DMS 273 (cell line): ENCODE measurements around the gene ROBO1.

Source experiments
- DNase-seq: peaks from one replicate; lab custom pipeline; 2025; ENCODE audit not compliant: unreplicated experiment; lab: John Stamatoyannopoulos, UW

The ROBO1 gene

DNA sequence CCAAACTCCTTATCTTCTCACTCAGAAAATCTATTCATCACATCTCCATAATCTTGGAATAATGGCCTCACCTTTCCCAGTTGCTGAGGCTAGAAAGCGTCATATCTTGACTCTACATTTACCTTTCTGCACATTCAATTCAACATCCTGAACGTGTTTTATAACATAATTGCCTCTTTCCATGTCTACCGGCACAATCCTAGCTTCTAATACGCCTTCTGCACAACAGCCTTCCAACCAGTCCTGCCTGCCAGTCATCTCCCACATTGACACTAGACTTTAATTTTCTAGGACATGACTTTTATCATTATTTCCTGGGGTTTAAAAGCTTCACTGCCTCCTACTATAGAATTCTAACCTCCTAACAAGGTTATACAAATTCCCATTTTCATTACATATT is 906.6 kb downstream of the ROBO1 start:
- no peak for DNase-seq

DNA sequence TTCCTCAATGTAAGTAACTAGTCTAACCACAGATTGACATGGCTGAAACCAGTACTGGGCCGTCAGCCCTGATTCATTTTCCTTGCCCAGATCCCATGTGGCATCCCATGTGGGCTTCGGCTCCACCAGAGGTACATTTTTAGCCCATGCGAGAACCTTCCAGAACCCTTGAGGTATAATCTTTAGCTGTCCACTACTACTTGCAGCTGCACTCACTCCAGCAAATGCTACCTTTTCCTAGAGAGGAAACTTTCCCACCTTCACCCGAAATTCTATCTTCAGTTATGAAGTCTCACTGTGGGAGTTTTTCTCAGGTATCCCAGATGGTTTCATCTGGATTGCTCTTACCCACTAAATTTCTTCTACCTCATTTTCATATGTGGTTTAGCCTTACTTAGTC is 907.2 kb downstream of the ROBO1 start:
- no peak for DNase-seq

DNA sequence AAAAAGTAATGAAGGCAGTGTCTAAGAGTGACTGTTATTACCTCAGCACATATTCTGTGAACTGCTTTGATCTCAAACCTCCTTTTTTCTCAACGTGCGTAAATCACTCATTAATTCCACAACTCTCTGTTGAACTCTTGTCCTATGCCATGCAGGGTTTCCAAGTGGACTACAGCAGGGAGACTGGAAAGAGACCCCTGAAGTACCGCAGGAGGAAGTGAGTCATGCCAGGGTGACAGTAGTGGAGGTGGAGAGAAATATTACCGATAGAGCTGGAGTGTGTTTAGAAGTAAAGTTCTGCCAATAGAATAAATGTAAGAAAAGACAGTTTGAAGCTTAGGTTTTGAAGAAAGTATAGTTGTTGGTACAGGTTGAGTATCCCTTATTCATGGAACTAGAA is 908.9 kb downstream of the ROBO1 start:
- DNase-seq, result no peak

DNA sequence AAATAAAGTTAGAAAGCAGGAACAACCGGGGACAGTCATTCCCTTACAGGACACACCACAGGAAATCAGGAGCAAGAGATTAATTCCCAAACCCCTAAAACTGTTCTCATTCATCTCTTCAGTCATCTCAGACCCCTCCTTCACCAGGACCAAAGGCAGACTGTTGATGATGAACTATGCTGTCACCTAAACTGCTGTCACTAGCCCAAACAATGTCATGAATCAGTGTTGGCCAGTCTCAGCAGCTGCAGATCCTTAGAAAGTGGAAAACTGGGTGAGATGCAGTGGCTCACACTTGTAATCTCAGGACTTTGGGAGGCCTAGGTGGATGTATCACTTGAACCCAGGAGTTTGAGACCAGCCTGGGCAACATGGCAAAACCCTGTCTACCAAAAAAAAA is 909.6 kb downstream of the ROBO1 start:
- no peak for DNase-seq

DNA sequence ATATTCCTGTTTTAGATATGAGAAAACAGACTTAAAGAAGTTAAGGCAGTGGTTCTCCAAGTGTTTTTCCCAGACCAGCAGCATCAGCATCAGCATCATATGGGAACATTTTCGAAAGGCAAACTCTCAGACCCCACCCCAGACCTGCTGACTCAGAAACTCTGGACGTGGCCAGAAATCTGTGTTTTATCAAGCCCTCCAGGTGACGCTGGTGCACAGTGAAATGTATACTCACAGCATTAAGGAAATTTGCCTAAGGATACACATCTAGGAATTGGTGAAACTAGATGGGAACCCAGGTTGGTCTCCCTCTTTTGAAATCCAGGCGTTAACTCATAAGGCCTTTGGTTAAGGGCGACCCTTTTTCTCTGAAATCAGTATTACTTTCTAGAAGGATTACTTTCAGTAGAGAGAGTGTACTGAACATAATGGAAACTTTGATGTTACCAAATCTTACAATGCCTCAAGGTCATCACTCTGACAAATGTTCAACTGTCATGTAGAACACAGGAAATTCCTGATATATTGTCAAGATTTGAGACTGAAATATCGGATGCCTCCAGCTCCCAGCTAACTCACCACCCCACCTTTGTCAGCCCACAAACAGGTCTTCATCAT is 910.2 kb downstream of the ROBO1 start:
- DNase-seq, result peak; percentile 66

DNA sequence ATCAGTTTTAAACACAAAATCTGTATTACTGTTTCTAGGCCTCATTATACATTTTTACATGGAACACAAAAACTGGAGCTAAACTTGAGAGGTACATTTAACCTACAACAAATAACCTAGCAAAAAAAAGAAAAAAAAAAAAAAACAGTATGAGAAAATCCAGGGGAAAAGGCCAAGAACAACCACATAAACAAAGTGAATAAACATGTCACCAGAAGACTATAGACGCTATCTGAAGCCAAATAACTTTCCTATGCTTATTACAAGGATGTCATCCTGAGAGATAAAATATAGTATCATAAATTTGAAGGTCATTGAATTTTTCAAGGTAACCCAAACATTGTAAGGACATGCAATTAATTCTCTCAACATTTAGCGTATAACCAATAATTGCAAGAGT is 911.6 kb downstream of the ROBO1 start:
- no peak for DNase-seq

DNA sequence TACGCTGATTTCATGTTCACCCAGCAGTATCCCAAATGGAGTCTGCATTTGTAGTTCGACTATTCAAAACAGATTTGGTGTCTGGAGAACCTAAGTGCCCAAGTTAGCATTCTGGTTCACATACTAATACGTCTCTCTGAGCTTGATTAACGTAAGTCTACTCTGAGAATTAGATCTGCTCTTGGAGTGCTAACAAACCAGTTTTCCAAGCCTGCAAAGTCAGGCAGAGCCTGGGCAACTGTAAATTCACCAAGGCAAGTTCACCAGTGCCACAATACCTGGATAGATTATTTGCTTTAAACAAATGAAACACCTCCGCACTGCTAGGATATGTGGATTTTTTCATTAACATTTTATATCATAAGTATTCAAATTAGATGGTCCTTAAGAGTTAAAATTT is 912.6 kb downstream of the ROBO1 start:
- no peak for DNase-seq

DNA sequence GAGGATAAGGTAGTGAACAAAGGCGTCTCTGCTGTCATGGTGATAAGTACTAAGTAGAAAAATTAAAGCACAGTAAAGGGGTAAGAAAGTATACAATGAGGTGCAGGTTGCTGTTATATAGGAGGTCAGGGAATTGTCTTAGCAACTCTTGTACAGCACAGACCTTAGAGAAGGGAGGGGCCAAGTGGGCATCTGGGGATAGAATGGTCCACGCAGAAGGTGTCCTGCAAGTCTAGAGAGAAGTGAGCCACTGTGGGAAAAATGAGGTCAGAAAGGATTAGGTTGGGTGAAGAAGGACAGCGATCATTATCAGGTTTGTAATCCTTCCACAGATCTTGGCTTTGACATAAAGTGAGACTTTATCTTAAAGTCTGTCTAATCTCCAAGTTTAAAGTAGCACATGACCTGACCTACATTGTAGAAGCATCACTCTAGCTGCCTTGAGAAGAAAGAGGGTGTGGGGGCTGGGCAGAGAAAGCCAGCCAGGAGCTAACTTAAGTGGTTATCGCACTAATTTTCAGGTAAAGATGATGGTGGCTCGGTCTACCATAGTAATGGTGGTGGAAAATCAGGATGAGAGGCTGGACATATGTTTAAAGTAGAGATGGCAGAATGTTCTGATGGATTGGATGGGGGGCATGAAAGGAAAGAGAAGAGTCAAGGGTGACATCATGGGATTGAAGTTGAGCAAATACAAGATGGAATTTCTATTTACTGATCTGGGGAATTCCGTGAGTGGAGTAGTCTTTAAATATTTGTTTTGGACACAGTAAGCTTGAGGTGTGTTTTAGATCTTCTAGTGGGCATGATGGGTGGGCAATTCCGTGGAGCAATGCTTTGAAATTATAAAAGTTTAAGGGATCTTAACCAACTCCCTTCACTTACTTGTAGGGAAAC is 919.2 kb downstream of the ROBO1 start:
- DNase-seq, result no peak

DNA sequence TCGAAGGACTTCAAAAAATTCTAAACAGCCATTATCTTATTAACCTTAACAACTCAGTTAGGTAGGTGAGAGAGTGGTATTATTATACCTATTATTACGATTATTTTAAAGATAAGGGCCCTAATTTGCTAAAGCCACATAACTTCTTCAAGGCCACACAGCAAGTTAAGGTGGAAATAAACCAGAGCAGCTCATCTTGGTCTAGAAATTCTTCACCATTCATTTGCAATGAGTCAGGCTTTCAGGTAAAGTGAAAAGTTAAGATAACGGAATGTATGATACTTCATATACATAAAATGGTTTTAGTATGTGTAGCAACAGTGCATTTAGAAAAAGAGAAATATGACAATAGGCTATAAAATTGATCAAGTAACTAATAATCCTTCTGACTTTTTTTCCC is 920.2 kb downstream of the ROBO1 start:
- no peak for DNase-seq

DNA sequence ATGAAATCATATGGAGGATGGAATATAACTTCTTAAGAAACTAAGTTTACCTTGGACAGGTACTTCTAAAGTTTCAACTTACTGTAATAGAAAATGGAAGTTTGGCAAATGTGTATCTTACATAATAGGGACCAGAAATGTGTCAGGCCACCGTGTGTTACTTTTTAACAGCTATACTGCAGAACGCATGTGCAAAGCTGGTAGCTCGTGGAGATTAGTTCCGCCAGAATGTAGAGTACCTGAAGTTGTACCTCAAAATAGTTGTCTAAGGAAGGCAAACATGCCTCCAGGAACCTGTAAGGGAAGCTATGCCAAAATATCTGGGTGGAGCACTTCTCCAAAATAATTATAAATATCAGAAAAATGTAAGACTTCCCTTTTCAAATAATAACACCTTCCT is 920.6 kb downstream of the ROBO1 start:
- no peak for DNase-seq

DNA sequence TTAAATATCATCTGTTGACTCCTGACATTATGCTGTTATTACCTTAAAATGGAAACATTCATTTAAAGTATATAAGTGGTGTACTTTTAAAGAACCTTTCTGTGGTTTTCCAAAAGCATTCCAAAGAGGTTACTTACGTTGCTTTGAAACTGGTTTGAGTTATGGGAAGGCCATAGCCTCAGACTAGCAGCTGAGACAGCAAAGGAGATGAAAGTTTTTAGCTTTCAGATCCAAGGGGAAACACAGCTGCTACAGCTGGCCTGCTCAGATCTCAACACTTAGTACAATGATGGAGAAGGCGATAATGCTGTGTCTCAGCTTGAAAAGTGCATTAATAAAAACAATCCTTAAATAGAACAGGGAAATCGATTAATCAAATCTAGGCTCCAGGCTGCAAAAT is 921.1 kb downstream of the ROBO1 start:
- peak; percentile 34 for DNase-seq

DNA sequence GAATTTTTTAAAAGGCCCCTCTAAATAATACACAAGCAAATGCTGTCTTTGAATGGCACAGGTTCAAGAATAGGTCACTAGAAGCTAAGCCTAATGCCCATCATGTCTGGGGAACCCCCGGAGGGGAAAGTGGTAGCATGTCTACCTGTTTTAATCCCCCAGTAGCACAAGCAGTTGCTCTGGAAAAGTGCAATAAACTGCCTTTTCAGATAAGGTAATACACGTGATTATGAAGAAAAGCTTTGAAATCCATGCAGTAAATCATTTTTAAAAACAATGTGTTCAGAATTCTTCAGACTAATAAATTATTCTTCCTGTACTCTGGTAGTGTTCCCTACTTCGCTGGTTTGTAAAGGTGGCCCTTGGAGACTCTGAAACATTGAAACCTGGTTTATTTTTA is 922.2 kb downstream of the ROBO1 start:
- no peak for DNase-seq

DNA sequence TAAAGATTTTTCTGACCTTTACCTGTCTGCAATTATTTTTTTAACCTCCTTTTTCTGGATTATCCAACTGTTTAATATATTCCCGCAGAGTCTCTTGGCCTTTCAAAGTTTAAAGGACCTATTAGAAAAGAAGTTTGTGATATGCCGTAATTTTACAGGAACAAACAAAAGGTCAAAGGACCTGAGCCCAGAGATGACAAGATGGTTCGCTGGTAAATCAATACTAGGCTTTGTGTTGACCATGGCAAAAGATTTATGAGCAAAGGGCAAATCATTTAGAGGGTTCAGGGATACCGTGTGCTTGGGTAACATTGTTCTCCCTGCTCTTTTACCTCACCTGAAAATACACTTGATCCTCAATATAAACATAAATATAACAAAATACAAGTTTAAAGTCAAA is 923.5 kb downstream of the ROBO1 start:
- DNase-seq, result no peak

DNA sequence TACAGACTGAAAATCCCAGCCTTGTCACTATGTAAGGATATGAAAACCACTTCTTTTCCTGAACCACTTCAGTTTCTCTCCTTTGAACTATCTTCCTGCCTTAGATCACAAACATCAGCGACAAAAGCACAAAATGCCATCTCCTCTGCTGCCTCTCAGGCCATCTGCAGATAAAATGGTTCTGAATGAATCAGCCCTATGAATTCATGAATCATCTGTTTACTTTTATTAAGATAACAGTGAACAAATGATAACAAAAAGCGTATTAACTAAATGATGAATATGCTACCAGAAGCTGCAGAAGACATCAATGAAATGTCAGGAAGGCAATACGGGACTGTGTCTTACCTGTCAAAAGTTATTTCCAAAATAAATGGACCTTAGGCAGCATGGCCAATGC is 928.1 kb downstream of the ROBO1 start:
- no peak for DNase-seq

DNA sequence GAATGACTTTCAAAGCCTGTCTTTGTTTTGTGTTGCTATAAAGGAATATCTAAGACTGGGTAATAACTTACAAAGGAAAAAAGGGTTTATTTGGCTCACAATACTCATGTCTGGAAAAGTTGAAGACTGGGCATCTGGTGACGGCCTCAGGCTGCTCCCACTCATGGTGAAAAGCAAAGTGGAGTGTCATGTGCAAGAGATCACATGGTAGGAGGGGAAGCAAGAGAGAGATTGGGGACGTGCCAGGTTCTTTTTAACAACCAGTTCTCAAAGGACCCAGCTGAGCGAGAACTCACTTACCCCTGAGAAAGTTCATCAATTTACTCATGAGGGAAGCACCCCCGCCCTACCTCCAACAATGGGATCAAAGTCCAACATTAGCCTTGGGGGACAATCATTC is 929.4 kb downstream of the ROBO1 start:
- no peak for DNase-seq

DNA sequence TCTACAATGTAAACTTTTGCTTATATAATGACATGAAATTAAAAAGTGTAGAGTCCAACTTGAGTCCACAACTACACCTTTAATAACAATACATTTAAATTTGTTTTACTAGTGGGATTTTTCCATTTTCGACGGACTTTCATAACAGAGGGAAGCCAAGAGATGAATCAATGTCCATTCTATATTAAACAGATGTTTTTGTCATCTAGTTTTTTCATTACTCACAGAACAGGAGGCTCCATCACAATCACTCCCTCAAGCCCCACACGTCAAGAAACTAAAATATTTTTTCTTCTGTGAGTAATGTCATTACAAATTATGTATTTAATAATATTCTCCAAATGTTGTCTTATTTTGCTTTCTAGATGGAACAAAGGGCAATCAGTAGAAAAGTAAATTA is 932.9 kb downstream of the ROBO1 start:
- DNase-seq, result no peak

DNA sequence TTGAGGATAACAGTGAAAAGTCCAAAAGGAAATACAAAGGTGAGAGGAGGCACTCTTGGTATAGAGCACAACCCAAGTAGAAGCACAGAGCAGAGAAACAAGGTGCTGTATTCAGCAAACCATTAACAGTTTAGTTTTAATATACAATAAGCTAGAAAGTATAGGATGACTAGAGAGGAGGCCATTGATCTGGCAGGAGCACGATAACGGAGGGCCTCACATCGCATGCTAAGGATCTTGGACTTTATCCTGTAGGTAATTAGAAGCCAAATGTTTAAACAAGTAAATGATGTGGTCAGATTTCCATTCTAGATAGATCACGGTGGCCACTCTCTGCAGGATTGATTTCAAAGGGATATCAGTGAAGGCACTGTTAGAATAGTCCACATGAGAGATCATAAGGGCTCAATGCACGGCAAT is 935.0 kb downstream of the ROBO1 start:
- DNase-seq, result no peak

DNA sequence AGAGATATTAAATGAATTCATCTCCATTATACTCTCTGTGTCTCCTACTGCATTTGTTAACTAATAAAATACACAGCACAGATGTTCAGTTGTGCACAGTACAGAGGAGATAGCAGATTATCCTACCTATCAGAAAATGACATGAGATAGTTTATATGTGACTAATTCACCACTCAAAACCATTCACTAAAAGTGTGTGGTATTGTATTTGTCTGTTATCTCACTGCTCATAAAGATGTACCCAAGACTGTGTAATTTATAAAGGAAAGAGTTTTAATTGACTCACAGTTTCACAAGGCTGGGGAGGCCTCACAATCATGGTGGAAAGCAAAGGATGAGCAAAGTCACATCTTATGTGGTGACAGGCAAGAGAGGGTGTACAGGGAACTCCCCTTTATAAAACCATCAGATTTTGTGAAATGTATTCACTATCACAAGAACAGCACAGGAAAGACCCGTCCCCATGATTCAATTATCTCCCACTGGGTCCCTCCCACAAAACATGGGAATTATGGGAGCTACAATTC is 936.3 kb downstream of the ROBO1 start:
- DNase-seq, result no peak

DNA sequence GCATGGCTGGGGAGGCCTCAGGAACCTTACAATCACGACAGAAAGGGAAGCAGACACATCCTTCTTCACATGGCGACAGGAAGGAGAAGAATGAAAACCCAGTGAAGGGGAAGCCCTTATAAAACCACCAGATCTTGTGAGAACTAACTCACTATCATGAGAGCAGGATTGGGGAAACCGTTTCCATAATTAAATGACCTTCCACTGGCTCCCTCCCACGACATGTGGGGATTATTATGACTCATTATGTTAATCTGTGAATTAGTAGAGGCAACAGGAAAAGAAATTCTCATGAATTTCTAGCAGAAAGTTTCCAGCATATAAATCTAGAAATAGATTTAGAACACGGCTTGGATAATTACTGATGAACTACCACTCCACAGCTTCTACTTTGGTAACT is 937.3 kb downstream of the ROBO1 start:
- DNase-seq, result no peak

DNA sequence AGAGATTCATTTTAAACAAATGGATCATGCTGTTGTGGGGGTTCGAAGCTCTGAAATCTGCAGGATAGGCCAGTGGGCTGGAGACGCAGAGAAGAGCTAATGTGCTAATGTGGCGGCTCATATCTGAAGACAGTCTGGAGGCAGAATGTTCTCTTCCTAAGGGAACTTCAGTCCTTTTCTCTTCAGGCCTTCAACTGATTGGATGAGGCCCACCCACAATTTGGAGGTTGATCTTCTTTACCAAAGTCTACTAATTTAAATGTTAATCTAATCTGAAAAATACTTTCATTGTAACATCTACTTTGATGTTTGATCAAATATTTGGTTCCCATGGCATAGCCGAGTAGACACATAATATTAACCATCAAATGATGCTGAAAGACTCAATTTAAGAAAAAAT is 940.2 kb downstream of the ROBO1 start:
- DNase-seq, result no peak

DNA sequence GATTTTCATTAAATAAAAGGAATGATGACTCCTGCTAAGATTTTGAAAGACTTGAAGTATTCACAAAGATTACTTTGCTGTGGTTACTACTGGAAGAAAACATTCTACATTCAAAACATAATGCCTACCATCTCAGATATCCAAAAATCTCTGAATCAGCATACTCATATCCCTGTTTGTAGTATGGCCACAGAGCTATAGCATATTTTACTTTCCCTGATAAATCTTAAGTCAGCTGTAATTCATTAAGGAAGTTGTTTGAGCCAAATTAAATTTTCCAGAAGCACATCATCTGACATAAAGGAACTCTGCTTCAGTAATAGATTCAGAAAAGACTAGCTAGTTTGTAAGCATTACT is 942.0 kb downstream of the ROBO1 start:
- DNase-seq, result no peak

DNA sequence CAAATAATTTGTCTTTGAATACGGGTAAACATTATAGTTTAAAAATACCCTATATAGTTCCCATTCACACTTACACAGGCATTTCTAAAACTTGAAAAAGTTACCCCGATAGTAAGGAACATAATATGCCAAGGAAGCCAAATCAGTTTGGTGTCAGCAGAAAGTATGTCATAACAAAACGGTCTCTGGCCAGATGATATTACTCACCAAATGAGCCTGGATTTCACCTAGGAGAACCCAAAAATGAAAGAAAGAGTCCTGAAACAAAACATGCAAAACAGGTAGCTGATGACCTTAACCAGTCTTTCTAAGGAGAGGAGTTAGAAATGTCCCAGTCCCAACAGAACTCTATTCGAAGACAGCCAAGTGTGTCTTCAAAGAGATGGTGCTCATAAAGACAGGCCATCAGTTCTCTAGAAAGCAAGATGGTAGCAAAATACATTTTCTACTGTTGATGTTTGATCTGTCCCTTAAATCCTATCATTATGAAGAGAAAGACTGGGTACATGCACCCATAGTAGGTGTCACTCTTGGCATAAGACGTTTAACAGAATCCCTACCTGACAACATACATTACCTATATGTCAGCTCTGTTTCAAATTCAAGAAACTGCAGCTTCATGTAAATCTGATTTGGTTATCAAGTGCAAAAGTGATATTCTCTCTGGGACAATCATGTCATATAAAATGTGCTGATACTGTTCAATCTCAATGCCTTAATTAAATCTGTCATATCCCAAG is 942.5 kb downstream of the ROBO1 start:
- no peak for DNase-seq
